GM10248 (cell line): Measurements from ENCODE around the gene SHISA9.

Experiments
- CTCF ChIA-PET: fragments of 300-600 bp; sonication (Branson Sonifier 250); formaldehyde crosslinking; extraction: SDS; loops from one replicate; lab custom pipeline; 2021; ENCODE audit warnings: antibody characterized with exemption; lab: Yijun Ruan, JAX
- POLR2A ChIA-PET: fragments of 350-650 bp; sonication (Branson Sonifier 250); formaldehyde crosslinking; extraction: SDS; loops from one replicate; lab custom pipeline; 2020; ENCODE audit warnings: antibody characterized with exemption; lab: Yijun Ruan, JAX
- DNase-seq: peaks from one replicate; pipeline ENCODE4 v3.0.0; 2012; ENCODE audit errors: extremely low spot score
- CTCF ChIP-seq: IDR thresholded peaks from 2 replicates; pipeline ENCODE4 v1.5.1; 2012; ENCODE audit warnings: mild to moderate bottlenecking, low read depth; ENCODE audit errors: extremely low read depth, missing control alignments, control extremely low read depth

SHISA9 gene

GRCh38 chr16:13095061-13095460 lies 193.7 kb downstream of the SHISA9 start:
- no peak for TF ChIP-seq CTCF
- POLR2A ChIA-PET = no interaction called here
- CTCF ChIA-PET = interaction anchor here (1.8 kb wide), 1 partner anchor 25 kb away, joined by 4 read pairs; no protein-coding TSS in a partner anchor
- no peak for DNase-seq

GRCh38 chr16:13098536-13098935 lies 197.1 kb downstream of the SHISA9 start:
- TF ChIP-seq CTCF = no peak
- POLR2A ChIA-PET = no interaction called here
- DNase-seq = no peak
- CTCF ChIA-PET = interaction anchor here (1.0 kb wide), 1 partner anchor 10 kb away, joined by 3 read pairs; no protein-coding TSS in a partner anchor

- CTCF ChIA-PET = no interaction called here
- POLR2A ChIA-PET = no interaction called here
- no peak for TF ChIP-seq CTCF
- DNase-seq = no peak
Measured at GRCh38 chr16:13099822-13100221, 198.4 kb downstream of the SHISA9 start.

- CTCF ChIA-PET = no interaction called here
- POLR2A ChIA-PET = no interaction called here
- no peak for TF ChIP-seq CTCF
- no peak for DNase-seq
Measured at GRCh38 chr16:13100970-13101369, 199.6 kb downstream of the SHISA9 start.

GRCh38 chr16:13101828-13102227 lies 200.4 kb downstream of the SHISA9 start:
- ChIA-PET POLR2A (no interaction called here), CTCF (no interaction called here)

GRCh38 chr16:13102401-13102800 lies 201.0 kb downstream of the SHISA9 start:
- no peak for DNase-seq
- ChIA-PET POLR2A (no interaction called here), CTCF (no interaction called here)
- TF ChIP-seq CTCF = no peak

More at GRCh38 chr16:13101828-13102227, 200.4 kb downstream of the SHISA9 start:
- DNase-seq = no peak
- no peak for TF ChIP-seq CTCF
